H9 (cell line): ENCODE measurements around the gene KATNB1. TPM values are rescaled to one million over a fixed set of nuclear protein-coding genes. Genes with fewer than 3 reads are reported as not detected.

Experiments used
- DNase-seq: peaks from one replicate; pipeline ENCODE4 v3.0.0-alpha.2; 2017
- H2AFZ ChIP-seq: one replicate; pipeline ENCODE4 v1.6.1; 2013; ENCODE audit warnings: mild to moderate bottlenecking, low read length, control low read depth, moderate library complexity
- H2AK5ac ChIP-seq: 2 replicates; pipeline ENCODE4 v1.6.1; 2013; ENCODE audit warnings: low read length, control low read depth, mixed read lengths; ENCODE audit not compliant: insufficient read length
- H2BK120ac ChIP-seq: one replicate; pipeline ENCODE4 v1.6.1; 2013; ENCODE audit warnings: low read depth, mild to moderate bottlenecking, low read length, control low read depth, inconsistent platforms; ENCODE audit not compliant: poor library complexity, severe bottlenecking
- H2BK12ac ChIP-seq: 2 replicates; pipeline ENCODE4 v1.6.1; 2013; ENCODE audit warnings: low read length, control low read depth, mixed read lengths, low read depth; ENCODE audit not compliant: insufficient read length
- H2BK15ac ChIP-seq: 2 replicates; pipeline ENCODE4 v1.6.1; 2013; ENCODE audit warnings: low read depth, low read length, control low read depth
- H2BK20ac ChIP-seq: one replicate; pipeline ENCODE4 v1.6.1; 2013; ENCODE audit warnings: low read depth, mild to moderate bottlenecking, low read length, control low read depth, inconsistent platforms; ENCODE audit not compliant: poor library complexity, severe bottlenecking
- H2BK5ac ChIP-seq: 2 replicates; pipeline ENCODE4 v1.6.1; 2013; ENCODE audit warnings: low read length, control low read depth, mixed read lengths; ENCODE audit not compliant: insufficient read length
- H3K14ac ChIP-seq: 2 replicates; pipeline ENCODE4 v1.6.1; 2013; ENCODE audit warnings: low read length, control low read depth; ENCODE audit not compliant: insufficient read depth
- H3K18ac ChIP-seq: 2 replicates; pipeline ENCODE4 v1.6.1; 2013; ENCODE audit warnings: low read depth, mild to moderate bottlenecking, mixed read lengths, low read length, control low read depth; ENCODE audit not compliant: insufficient read length
- H3K23ac ChIP-seq: 2 replicates; pipeline ENCODE4 v1.6.1; 2013; ENCODE audit warnings: low read length, control low read depth, mixed read lengths, low read depth; ENCODE audit not compliant: insufficient read length
- H3K23me2 ChIP-seq: 2 replicates; pipeline ENCODE4 v1.6.1; 2013; ENCODE audit warnings: low read depth, mild to moderate bottlenecking, mixed read lengths, low read length, control low read depth; ENCODE audit not compliant: insufficient read length, poor library complexity, severe bottlenecking
- H3K27ac ChIP-seq: 2 replicates; pipeline ENCODE4 v1.5.1; 2013; ENCODE audit warnings: low read length, control low read depth, mixed read lengths, low read depth; ENCODE audit not compliant: insufficient read length
- H3K27me3 ChIP-seq: 2 replicates; pipeline ENCODE4 v1.6.1; 2013; ENCODE audit warnings: low read length, control low read depth, inconsistent platforms; ENCODE audit not compliant: insufficient read depth
- H3K4ac ChIP-seq: 2 replicates; pipeline ENCODE4 v1.6.1; 2013; ENCODE audit warnings: low read depth, mild to moderate bottlenecking, control low read depth, inconsistent platforms, low read length, moderate library complexity
- H3K4me1 ChIP-seq: 2 replicates; pipeline ENCODE4 v1.6.1; 2013; ENCODE audit warnings: low read length, control low read depth, inconsistent platforms; ENCODE audit not compliant: insufficient read depth
- H3K4me2 ChIP-seq: 2 replicates; pipeline ENCODE4 v1.6.1; 2013; ENCODE audit warnings: low read length, control low read depth, mixed read lengths; ENCODE audit not compliant: insufficient read length, insufficient read depth
- H3K56ac ChIP-seq: 2 replicates; pipeline ENCODE4 v1.6.1; 2013; ENCODE audit warnings: low read depth, mild to moderate bottlenecking, mixed read lengths, low read length, control low read depth; ENCODE audit not compliant: insufficient read length
- H3K79me1 ChIP-seq: 2 replicates; pipeline ENCODE4 v1.6.1; 2013; ENCODE audit warnings: low read depth, mild to moderate bottlenecking, moderate library complexity, low read length, control low read depth, inconsistent platforms; ENCODE audit not compliant: insufficient read depth, poor library complexity, severe bottlenecking
- H3K79me2 ChIP-seq: 2 replicates; pipeline ENCODE4 v1.6.1; 2013; ENCODE audit warnings: low read length, control low read depth, inconsistent platforms; ENCODE audit not compliant: insufficient read depth
- H3K9ac ChIP-seq: 2 replicates; pipeline ENCODE4 v1.6.1; 2013; ENCODE audit warnings: low read length, control low read depth, mixed read lengths; ENCODE audit not compliant: insufficient read length; ENCODE audit errors: extremely low read depth
- H3K9me3 ChIP-seq: one replicate; pipeline ENCODE4 v1.6.1; 2013; ENCODE audit warnings: low read depth, low read length, inconsistent platforms; ENCODE audit not compliant: control insufficient read depth
- H3T11ph ChIP-seq: one replicate; pipeline ENCODE4 v1.6.1; 2013; ENCODE audit warnings: mild to moderate bottlenecking, low read length, control low read depth, inconsistent platforms
- H4K20me1 ChIP-seq: one replicate; pipeline ENCODE4 v1.6.1; 2013; ENCODE audit not compliant: control insufficient read depth, insufficient read length, insufficient read depth
- H4K5ac ChIP-seq: 2 replicates; pipeline ENCODE4 v1.6.1; 2013; ENCODE audit warnings: low read depth, mild to moderate bottlenecking, mixed read lengths, low read length, control low read depth; ENCODE audit not compliant: insufficient read length
- H4K8ac ChIP-seq: replicated peaks from 2 replicates; pipeline ENCODE4 v1.6.1; 2013; ENCODE audit warnings: low read length, control low read depth, mixed read lengths, low read depth; ENCODE audit not compliant: insufficient read length
- H4K91ac ChIP-seq: 2 replicates; pipeline ENCODE4 v1.6.1; 2013; ENCODE audit warnings: low read depth, mild to moderate bottlenecking, moderate library complexity, mixed read lengths, low read length, control low read depth; ENCODE audit not compliant: insufficient read length
- H3K27ac Mint-ChIP-seq, 3 experiments: 2 replicates in 2 of 3; 3 replicates in 1 of 3; pipeline ENCODE4 v1.8.0; 2020 to 2021; ENCODE audit warnings: mixed read lengths in 3 of 3, mild to moderate bottlenecking in 1 of 3, moderate library complexity in 1 of 3
- H3K27me3 Mint-ChIP-seq: 2 replicates; pipeline ENCODE4 v1.8.0; 2021; ENCODE audit warnings: low read depth, mild to moderate bottlenecking, moderate library complexity, mixed read lengths
- H3K36me3 Mint-ChIP-seq, 3 experiments: 2 replicates in 2 of 3; 3 replicates in 1 of 3; pipeline ENCODE4 v1.8.0; 2020 to 2021; ENCODE audit warnings: low read depth in 3 of 3, mixed read lengths in 3 of 3; ENCODE audit not compliant: insufficient read depth in 1 of 3
- H3K4me1 Mint-ChIP-seq, 2 experiments: 2 replicates each; pipeline ENCODE4 v1.8.0; 2020; ENCODE audit warnings: mixed read lengths in 2 of 2
- H3K4me3 Mint-ChIP-seq, 2 experiments: 2 replicates in 1 of 2; 3 replicates in 1 of 2; pipeline ENCODE4 v1.8.0; 2020 to 2021; ENCODE audit warnings: mild to moderate bottlenecking in 2 of 2, mixed read lengths in 2 of 2, moderate library complexity in 1 of 2
- H3K9me3 Mint-ChIP-seq, 2 experiments: 2 replicates in 1 of 2; 3 replicates in 1 of 2; pipeline ENCODE4 v1.8.0; 2020; ENCODE audit warnings: mild to moderate bottlenecking in 2 of 2, mixed read lengths in 2 of 2, moderate library complexity in 1 of 2
- WGBS: extraction: QIAGEN DNeasy Blood & Tissue Kit; methylation state at CpG from one replicate; pipeline ENCODE4 v1.1.7; 2013; ENCODE audit warnings: missing lambda C conversion rate, low lambda C conversion rate, mixed read lengths; ENCODE audit not compliant: insufficient read length; ENCODE audit errors: extremely low coverage; 5-methylcytosine and 5-hydroxymethylcytosine counted together
- total RNA-seq: library from RNA; stranded (reverse); gene quantifications from 2 replicates; pipeline ENCODE4 v1.2.1, GENCODE V29; 2021
- TF ChIP-seq, protein P1 (sequence below): fragments of 200-600 bp; sonication (generic); conservative IDR thresholded peaks from 3 replicates; pipeline ENCODE4 v1.8.0; 2021; ENCODE audit warnings: antibody characterized with exemption, mild to moderate bottlenecking

Gene KATNB1
- total RNA-seq, 1 experiment from 2014 or later = 29.9 TPM

DNA sequence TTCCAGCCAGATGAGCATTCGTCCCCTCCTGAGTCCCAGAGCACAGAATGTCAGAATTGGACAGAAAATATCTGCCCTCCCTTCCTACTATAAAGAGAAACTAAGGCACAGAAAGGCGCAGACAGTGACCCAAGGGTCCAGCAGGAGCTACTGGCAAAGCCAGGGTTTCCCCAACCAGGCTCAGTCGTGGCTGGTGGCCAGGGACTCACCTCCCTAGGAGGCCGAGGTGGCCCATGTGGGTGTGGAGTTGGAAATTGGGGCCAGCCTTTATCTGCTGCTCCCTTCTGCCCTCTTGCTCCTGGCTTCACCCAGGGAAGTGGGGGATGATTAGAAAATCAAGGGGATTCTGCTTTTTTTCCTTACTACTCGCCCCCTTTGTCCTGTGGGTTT lies 39.9 kb upstream of the KATNB1 start:
- Histone ChIP-seq H2AK5ac (no peak overlapping the region), H3K56ac (no peak overlapping the region), H2AFZ (no peak overlapping the region), H3K27ac (no peak overlapping the region), H4K5ac (no peak overlapping the region), H3K4ac (no peak overlapping the region), H3K27me3 (no peaks in the 10 kb centered on the region), H4K8ac (no peak overlapping the region), H3K23ac (no peak overlapping the region), H2BK20ac (no peak overlapping the region), H3K9ac (no peak overlapping the region), H3K4me1 (no peaks in the 10 kb centered on the region), H3K4me2 (no peak overlapping the region), H3K79me2 (no peaks in the 10 kb centered on the region), H3K23me2 (no peaks in the 10 kb centered on the region), H3K9me3 (no peaks in the 10 kb centered on the region), H3K18ac (no peak overlapping the region), H2BK15ac (no peak overlapping the region), H2BK5ac (no peak overlapping the region), H2BK12ac (no peak overlapping the region), H2BK120ac (no peak overlapping the region), H3T11ph (no peak overlapping the region), H4K91ac (no peak overlapping the region), H3K14ac (no peak overlapping the region; the same call in 1 of the 2 replicates), H3K79me1 (no peaks in the 10 kb centered on the region), H4K20me1 (no peaks in the 10 kb centered on the region)
- Mint-ChIP-seq H3K27ac (no peak overlapping the region; a peak in 1 of 7 replicates), H3K27me3 (peaks cover 1% of the 10 kb centered on the region; the same call in 1 of the 2 replicates), H3K36me3 (no peaks in the 10 kb centered on the region), H3K4me1 (peaks cover 2 to 4% of the 10 kb centered on the region in 2 experiments), H3K9me3 (no peaks in the 10 kb centered on the region), H3K4me3 (no peak overlapping the region)
- WGBS = no CpG with 5 or more reads among the region's 5 CpGs
- no peak for DNase-seq
- TF ChIP-seq, protein P1, sequence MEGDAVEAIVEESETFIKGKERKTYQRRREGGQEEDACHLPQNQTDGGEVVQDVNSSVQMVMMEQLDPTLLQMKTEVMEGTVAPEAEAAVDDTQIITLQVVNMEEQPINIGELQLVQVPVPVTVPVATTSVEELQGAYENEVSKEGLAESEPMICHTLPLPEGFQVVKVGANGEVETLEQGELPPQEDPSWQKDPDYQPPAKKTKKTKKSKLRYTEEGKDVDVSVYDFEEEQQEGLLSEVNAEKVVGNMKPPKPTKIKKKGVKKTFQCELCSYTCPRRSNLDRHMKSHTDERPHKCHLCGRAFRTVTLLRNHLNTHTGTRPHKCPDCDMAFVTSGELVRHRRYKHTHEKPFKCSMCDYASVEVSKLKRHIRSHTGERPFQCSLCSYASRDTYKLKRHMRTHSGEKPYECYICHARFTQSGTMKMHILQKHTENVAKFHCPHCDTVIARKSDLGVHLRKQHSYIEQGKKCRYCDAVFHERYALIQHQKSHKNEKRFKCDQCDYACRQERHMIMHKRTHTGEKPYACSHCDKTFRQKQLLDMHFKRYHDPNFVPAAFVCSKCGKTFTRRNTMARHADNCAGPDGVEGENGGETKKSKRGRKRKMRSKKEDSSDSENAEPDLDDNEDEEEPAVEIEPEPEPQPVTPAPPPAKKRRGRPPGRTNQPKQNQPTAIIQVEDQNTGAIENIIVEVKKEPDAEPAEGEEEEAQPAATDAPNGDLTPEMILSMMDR = no peak
